MM.1S (cell line): ENCODE data around the gene FBXO46.

Experiments used
- DNase-seq: peaks from one replicate; pipeline ENCODE4 v3.0.0-alpha.2; 2015
- H2AFZ ChIP-seq: fragments of 300-600 bp; sonication (generic); 2 replicates; pipeline ENCODE4 v1.6.0; 2016; ENCODE audit warnings: antibody characterized with exemption, low read length
- H3F3A ChIP-seq: fragments of 300-600 bp; sonication (generic); 2 replicates; pipeline ENCODE4 v1.6.1; 2016; ENCODE audit warnings: mild to moderate bottlenecking, antibody characterized with exemption, low read length, moderate library complexity, mixed read lengths; ENCODE audit not compliant: insufficient read depth
- H3K27ac ChIP-seq: fragments of 300-600 bp; sonication (generic); 2 replicates; pipeline ENCODE4 v1.5.1; 2016; ENCODE audit warnings: mild to moderate bottlenecking, low read length
- H3K27me3 ChIP-seq: fragments of 300-600 bp; sonication (generic); replicated peaks from 2 replicates; pipeline ENCODE4 v1.6.0; 2016; ENCODE audit warnings: low read length; ENCODE audit not compliant: insufficient read depth
- H3K36me3 ChIP-seq: fragments of 300-600 bp; sonication (generic); replicated peaks from 2 replicates; pipeline ENCODE4 v1.6.1; 2016; ENCODE audit warnings: mild to moderate bottlenecking, low read length, mixed read lengths; ENCODE audit not compliant: insufficient read depth
- H3K4me1 ChIP-seq: fragments of 300-600 bp; sonication (generic); 2 replicates; pipeline ENCODE4 v1.6.1; 2016; ENCODE audit warnings: low read length, mixed read lengths
- H3K4me2 ChIP-seq: fragments of 300-600 bp; sonication (generic); 2 replicates; pipeline ENCODE4 v1.6.0; 2016; ENCODE audit warnings: low read depth, low read length
- H3K4me3 ChIP-seq: fragments of 300-600 bp; sonication (generic); 2 replicates; pipeline ENCODE4 v1.5.1; 2016; ENCODE audit warnings: low read length, mixed read lengths
- H3K79me2 ChIP-seq: fragments of 300-600 bp; sonication (generic); 2 replicates; pipeline ENCODE4 v1.6.1; 2016; ENCODE audit warnings: mixed run types, low read length, mixed read lengths
- H3K9ac ChIP-seq: fragments of 300-600 bp; sonication (generic); 2 replicates; pipeline ENCODE4 v1.6.1; 2016; ENCODE audit warnings: low read length, mixed read lengths
- H3K9me2 ChIP-seq: fragments of 300-600 bp; sonication (generic); replicated peaks from 2 replicates; pipeline ENCODE4 v1.6.1; 2016; ENCODE audit warnings: mild to moderate bottlenecking, low read length, mixed read lengths; ENCODE audit not compliant: insufficient read depth
- H3K9me3 ChIP-seq: fragments of 300-600 bp; sonication (generic); replicated peaks from 2 replicates; pipeline ENCODE4 v1.6.1; 2016; ENCODE audit warnings: mild to moderate bottlenecking, low read length, mixed read lengths; ENCODE audit not compliant: insufficient read depth
- H4K20me1 ChIP-seq: fragments of 300-600 bp; sonication (generic); 2 replicates; pipeline ENCODE4 v1.6.1; 2016; ENCODE audit warnings: mild to moderate bottlenecking, low read length, moderate library complexity, mixed read lengths; ENCODE audit not compliant: insufficient read depth
- CTCF ChIP-seq: fragments of 300-600 bp; sonication (generic); IDR thresholded peaks from 2 replicates; pipeline ENCODE4 v1.5.1; 2016; ENCODE audit warnings: antibody characterized with exemption, low read length, mixed read lengths
- EZH2 ChIP-seq: fragments of 300-600 bp; sonication (generic); optimal IDR thresholded peaks from 2 replicates; pipeline ENCODE3; 2017; ENCODE audit warnings: low read depth, mild to moderate bottlenecking, antibody characterized with exemption, low read length, mixed read lengths
- EZH2phosphoT487 ChIP-seq: fragments of 300-600 bp; sonication (generic); IDR thresholded peaks from 2 replicates; pipeline ENCODE4 v1.6.1; 2018; ENCODE audit warnings: antibody characterized with exemption, low read length

FBXO46 gene

GRCh38 chr19:45747513-45747912 is 16.8 kb upstream of the FBXO46 start:
- no peak overlapping the region for H3K27ac ChIP-seq
- no peaks in the 10 kb centered on the region for H3K9me3 ChIP-seq
- H3K36me3 ChIP-seq, result no peaks in the 10 kb centered on the region
- H2AFZ ChIP-seq, result no peak overlapping the region
- peaks cover 34% of the 10 kb centered on the region for H3K27me3 ChIP-seq
- H3K9me2 ChIP-seq, result no peaks in the 10 kb centered on the region
- no peak overlapping the region for H3K4me2 ChIP-seq
- H4K20me1 ChIP-seq, result no peaks in the 10 kb centered on the region
- H3K9ac ChIP-seq, result no peak overlapping the region
- H3K4me3 ChIP-seq, result no peak overlapping the region
- no peak for TF ChIP-seq EZH2
- no peak for TF ChIP-seq CTCF
- TF ChIP-seq EZH2phosphoT487, result no peak
- no peaks in the 10 kb centered on the region for H3K4me1 ChIP-seq
- no peaks in the 10 kb centered on the region for H3F3A ChIP-seq
- no peak for DNase-seq
- no peaks in the 10 kb centered on the region for H3K79me2 ChIP-seq

- Histone ChIP-seq H4K20me1 (no peaks in the 10 kb centered on the region), H3K4me3 (no peak overlapping the region), H3K9ac (no peak overlapping the region), H3K79me2 (no peaks in the 10 kb centered on the region), H3F3A (no peaks in the 10 kb centered on the region), H3K9me2 (no peaks in the 10 kb centered on the region), H3K4me1 (no peaks in the 10 kb centered on the region), H3K4me2 (no peak overlapping the region), H3K27me3 (peaks cover 34% of the 10 kb centered on the region), H3K9me3 (no peaks in the 10 kb centered on the region), H3K36me3 (no peaks in the 10 kb centered on the region), H2AFZ (no peak overlapping the region), H3K27ac (no peak overlapping the region)
- TF ChIP-seq EZH2, result no peak
- no peak for TF ChIP-seq CTCF
- TF ChIP-seq EZH2phosphoT487, result no peak
- DNase-seq, result no peak
These were observed 16.2 kb upstream of the FBXO46 start for GRCh38 chr19:45746866-45747265.

- TF ChIP-seq CTCF (no peak), EZH2 (no peak), EZH2phosphoT487 (no peak)
- Histone ChIP-seq H3K27me3 (peaks cover 34% of the 10 kb centered on the region), H3K4me3 (no peak overlapping the region), H2AFZ (no peak overlapping the region), H3K9ac (no peak overlapping the region), H3F3A (no peaks in the 10 kb centered on the region), H3K27ac (no peak overlapping the region), H3K79me2 (no peaks in the 10 kb centered on the region), H3K36me3 (no peaks in the 10 kb centered on the region), H3K9me2 (no peaks in the 10 kb centered on the region), H3K9me3 (no peaks in the 10 kb centered on the region), H4K20me1 (no peaks in the 10 kb centered on the region), H3K4me2 (no peak overlapping the region), H3K4me1 (no peaks in the 10 kb centered on the region)
- DNase-seq, result no peak
These were observed 14.9 kb upstream of the FBXO46 start for GRCh38 chr19:45745606-45746005.

GRCh38 chr19:45742969-45743368 is 12.3 kb upstream of the FBXO46 start:
- Histone ChIP-seq H3K9me2 (no peaks in the 10 kb centered on the region), H3K4me1 (no peaks in the 10 kb centered on the region), H3K9me3 (no peaks in the 10 kb centered on the region), H3K4me2 (no peak overlapping the region), H4K20me1 (no peaks in the 10 kb centered on the region), H2AFZ (no peak overlapping the region), H3K4me3 (no peak overlapping the region), H3K27ac (no peak overlapping the region), H3K79me2 (no peaks in the 10 kb centered on the region), H3F3A (no peaks in the 10 kb centered on the region), H3K27me3 (peaks cover 38% of the 10 kb centered on the region), H3K9ac (no peak overlapping the region), H3K36me3 (no peaks in the 10 kb centered on the region)
- no peak for TF ChIP-seq EZH2phosphoT487
- no peak for TF ChIP-seq EZH2
- TF ChIP-seq CTCF, result no peak
- no peak for DNase-seq
